Measurements from ENCODE around the gene LRRC2. TPM values are rescaled to one million over a fixed set of nuclear protein-coding genes. Genes with fewer than 3 reads are reported as not detected.

LRRC2 gene
- polyA plus RNA-seq, 1 donor = 0.72 TPM

DNA sequence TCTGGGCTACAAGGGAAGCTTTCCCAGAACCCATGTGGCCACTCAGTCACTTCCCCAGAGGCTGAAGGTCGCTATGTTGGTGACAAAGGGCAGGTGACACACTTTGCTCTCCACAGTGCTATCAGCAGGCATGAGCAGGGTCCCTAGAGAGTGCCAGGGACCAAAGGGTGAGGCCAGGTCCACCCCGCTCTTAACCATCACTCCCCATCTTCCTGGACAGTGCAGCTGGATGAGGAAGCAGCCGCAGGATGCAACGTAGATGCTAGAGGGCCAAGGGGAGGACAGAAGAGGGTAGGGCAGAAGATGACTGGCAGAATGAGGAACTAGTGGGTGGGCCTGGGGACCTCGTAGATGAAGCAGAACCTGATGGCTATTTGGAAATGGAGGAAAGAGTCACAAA lies 87.8 kb downstream of the LRRC2 start:
- Histone ChIP-seq H3K4me1 (ENCODE audit: control insufficient read depth, insufficient read depth, low read length) (peaks cover 23% of the 10 kb centered on the region), H3K27me3 (ENCODE audit: control insufficient read depth, insufficient read depth, low read length) (no peaks in the 10 kb centered on the region), H3K27ac (ENCODE audit: low read length) (no peak overlapping the region), H3K36me3 (ENCODE audit: control insufficient read depth, insufficient read depth, low read length) (no peaks in the 10 kb centered on the region), H3K9me3 (ENCODE audit: control insufficient read depth, low read depth, low read length) (no peaks in the 10 kb centered on the region), H3K4me3 (ENCODE audit: low read length) (no peak overlapping the region)
- peak in 1 of 2 donors; percentile 30 for DNase-seq
- 60% methylated on average over 1 of the region's 5 CpGs for WGBS (ENCODE audit: insufficient coverage, low lambda C conversion rate)

DNA sequence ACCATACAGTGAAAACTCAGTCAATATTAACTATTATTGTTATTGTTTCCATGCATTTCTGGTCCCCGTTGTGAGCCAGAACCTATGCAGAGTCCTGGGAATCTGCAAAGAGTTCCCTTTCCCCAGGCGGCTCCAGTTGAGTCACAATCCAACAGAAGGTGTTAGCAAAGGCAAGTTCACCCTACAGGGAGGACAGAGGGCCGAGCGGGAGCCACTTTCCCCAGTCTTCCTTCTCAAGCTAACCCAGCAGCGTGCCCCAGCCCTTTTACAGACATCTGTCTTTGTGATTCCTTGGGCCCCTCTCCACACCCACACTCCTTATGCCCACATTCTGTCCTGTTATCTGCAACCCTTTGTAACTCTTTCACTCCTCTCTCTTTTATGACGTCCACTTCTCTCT lies 88.3 kb downstream of the LRRC2 start:
- no peaks in the 10 kb centered on the region for H3K27me3 ChIP-seq (ENCODE audit: control insufficient read depth, insufficient read depth, low read length)
- H3K4me1 ChIP-seq (ENCODE audit: control insufficient read depth, insufficient read depth, low read length) = peaks cover 18% of the 10 kb centered on the region
- H3K9me3 ChIP-seq (ENCODE audit: control insufficient read depth, low read depth, low read length) = no peaks in the 10 kb centered on the region
- no peak overlapping the region for H3K4me3 ChIP-seq (ENCODE audit: low read length)
- no peak for DNase-seq
- H3K36me3 ChIP-seq (ENCODE audit: control insufficient read depth, insufficient read depth, low read length) = no peaks in the 10 kb centered on the region
- H3K27ac ChIP-seq (ENCODE audit: low read length) = no peak overlapping the region
- 53% methylated on average over 2 of the region's 6 CpGs for WGBS (ENCODE audit: insufficient coverage, low lambda C conversion rate)

DNA sequence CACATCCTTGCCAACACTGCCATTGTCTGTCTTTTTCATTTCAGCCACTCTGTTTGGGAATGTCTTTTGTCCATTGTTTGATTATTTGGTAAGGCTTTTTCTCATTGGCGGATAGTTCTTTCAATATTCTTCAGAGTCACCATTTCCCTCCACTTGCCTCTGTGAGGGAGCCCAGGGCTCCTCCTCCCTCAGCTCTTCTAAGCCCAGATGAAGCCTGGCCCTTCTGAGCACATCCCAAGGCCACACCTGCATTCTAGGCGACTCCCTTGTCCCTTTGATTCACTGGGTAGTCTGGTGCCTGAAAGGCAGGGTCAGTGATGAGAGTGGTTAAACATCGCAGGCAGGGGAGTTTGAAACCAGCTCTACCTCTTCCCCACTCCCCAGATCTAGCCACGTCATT lies 89.0 kb downstream of the LRRC2 start:
- H3K27me3 ChIP-seq (ENCODE audit: control insufficient read depth, insufficient read depth, low read length) = no peaks in the 10 kb centered on the region
- peaks cover 18% of the 10 kb centered on the region for H3K4me1 ChIP-seq (ENCODE audit: control insufficient read depth, insufficient read depth, low read length)
- H3K27ac ChIP-seq (ENCODE audit: low read length) = no peak overlapping the region
- no peaks in the 10 kb centered on the region for H3K36me3 ChIP-seq (ENCODE audit: control insufficient read depth, insufficient read depth, low read length)
- no peak overlapping the region for H3K4me3 ChIP-seq (ENCODE audit: low read length)
- DNase-seq = no peak
- H3K9me3 ChIP-seq (ENCODE audit: control insufficient read depth, low read depth, low read length) = no peaks in the 10 kb centered on the region
- WGBS (ENCODE audit: insufficient coverage, low lambda C conversion rate) = no CpG with 5 or more reads among the region's 4 CpGs

DNA sequence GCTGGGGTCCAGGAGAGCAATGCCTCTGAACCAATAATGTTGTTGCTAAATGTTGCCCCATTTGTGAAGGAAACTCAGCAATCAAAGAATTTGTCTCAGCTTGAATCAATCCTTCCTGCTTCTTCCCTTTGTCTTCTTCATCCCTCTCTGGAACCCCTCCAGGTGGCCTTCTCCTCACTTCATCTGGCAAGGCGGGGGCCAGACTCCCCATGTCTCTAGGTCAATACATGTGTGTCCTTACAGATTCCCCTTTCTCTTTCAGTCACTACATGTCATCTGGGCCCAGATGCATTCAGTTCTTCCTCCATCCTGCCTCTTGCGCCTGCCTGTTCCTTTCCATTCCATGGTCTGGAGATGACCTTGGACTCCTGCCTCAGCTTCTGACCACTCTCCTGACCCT lies 93.4 kb downstream of the LRRC2 start:
- DNase-seq = no peak
- Histone ChIP-seq H3K4me3 (ENCODE audit: low read length) (no peak overlapping the region), H3K27ac (ENCODE audit: low read length) (no peak overlapping the region), H3K27me3 (ENCODE audit: control insufficient read depth, insufficient read depth, low read length) (no peaks in the 10 kb centered on the region), H3K36me3 (ENCODE audit: control insufficient read depth, insufficient read depth, low read length) (no peaks in the 10 kb centered on the region), H3K4me1 (ENCODE audit: control insufficient read depth, insufficient read depth, low read length) (no peaks in the 10 kb centered on the region), H3K9me3 (ENCODE audit: control insufficient read depth, low read depth, low read length) (no peaks in the 10 kb centered on the region)
- 100% methylated on average over 2 of the region's 2 CpGs for WGBS (ENCODE audit: insufficient coverage, low lambda C conversion rate)

DNA sequence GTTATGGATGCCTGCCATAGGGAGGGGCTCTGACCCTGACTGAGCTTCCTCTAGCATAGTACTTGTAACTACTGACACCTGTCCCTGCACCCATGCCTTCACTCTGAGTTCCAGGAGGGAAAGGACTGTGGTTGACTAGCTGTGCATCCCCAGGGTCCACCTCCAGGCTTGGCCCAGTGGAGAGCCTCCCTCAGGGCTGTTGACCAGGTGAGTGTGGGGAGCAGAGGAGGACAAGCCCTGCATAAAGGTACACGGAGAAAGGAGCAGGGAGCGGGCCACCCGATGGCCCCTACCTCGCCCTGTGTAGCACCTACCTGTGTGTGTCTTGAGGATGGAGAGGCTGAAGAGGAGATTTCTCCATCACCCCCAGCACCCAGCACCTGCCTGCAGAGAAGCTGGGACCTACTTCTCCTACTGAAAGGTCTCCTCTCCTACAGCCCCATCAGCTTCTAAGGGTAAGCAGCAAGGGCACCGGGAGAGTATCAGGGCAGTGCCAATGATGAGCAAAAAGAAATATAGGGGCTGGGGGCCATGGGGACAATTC lies 94.7 kb downstream of the LRRC2 start:
- H3K27me3 ChIP-seq (ENCODE audit: control insufficient read depth, insufficient read depth, low read length) = peaks cover under 1% of the 10 kb centered on the region
- no peaks in the 10 kb centered on the region for H3K9me3 ChIP-seq (ENCODE audit: control insufficient read depth, low read depth, low read length)
- H3K4me3 ChIP-seq (ENCODE audit: low read length) = no peak overlapping the region
- H3K27ac ChIP-seq (ENCODE audit: low read length) = no peak overlapping the region
- H3K36me3 ChIP-seq (ENCODE audit: control insufficient read depth, insufficient read depth, low read length) = no peaks in the 10 kb centered on the region
- no peaks in the 10 kb centered on the region for H3K4me1 ChIP-seq (ENCODE audit: control insufficient read depth, insufficient read depth, low read length)
- no peak for DNase-seq
- no CpG with 5 or more reads among the region's 5 CpGs for WGBS (ENCODE audit: insufficient coverage, low lambda C conversion rate)

DNA sequence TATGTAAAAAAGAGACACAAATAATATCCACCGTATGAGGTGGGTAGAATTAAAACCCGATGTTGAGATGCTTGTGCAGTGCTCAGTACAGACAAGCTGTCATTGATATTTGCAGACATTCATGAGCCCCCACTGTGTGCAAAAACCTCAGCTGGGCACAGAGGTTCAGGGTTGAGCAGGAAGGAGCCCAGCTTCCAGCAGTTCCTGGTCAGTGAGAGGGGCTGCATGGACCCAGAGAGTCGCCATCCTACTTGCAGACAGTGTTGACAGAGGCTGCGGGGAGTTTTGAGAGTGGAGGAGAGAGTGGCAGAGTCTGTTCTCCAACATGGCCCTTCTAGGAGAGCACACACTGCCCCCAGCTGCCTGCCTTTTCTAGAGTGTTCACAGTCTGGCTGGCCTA lies 95.3 kb downstream of the LRRC2 start:
- peaks cover 5% of the 10 kb centered on the region for H3K27me3 ChIP-seq (ENCODE audit: control insufficient read depth, insufficient read depth, low read length)
- no peak overlapping the region for H3K27ac ChIP-seq (ENCODE audit: low read length)
- no CpG with 5 or more reads among the region's 4 CpGs for WGBS (ENCODE audit: insufficient coverage, low lambda C conversion rate)
- DNase-seq = no peak
- H3K4me1 ChIP-seq (ENCODE audit: control insufficient read depth, insufficient read depth, low read length) = no peaks in the 10 kb centered on the region
- H3K4me3 ChIP-seq (ENCODE audit: low read length) = no peak overlapping the region
- no peaks in the 10 kb centered on the region for H3K36me3 ChIP-seq (ENCODE audit: control insufficient read depth, insufficient read depth, low read length)
- H3K9me3 ChIP-seq (ENCODE audit: control insufficient read depth, low read depth, low read length) = no peaks in the 10 kb centered on the region

DNA sequence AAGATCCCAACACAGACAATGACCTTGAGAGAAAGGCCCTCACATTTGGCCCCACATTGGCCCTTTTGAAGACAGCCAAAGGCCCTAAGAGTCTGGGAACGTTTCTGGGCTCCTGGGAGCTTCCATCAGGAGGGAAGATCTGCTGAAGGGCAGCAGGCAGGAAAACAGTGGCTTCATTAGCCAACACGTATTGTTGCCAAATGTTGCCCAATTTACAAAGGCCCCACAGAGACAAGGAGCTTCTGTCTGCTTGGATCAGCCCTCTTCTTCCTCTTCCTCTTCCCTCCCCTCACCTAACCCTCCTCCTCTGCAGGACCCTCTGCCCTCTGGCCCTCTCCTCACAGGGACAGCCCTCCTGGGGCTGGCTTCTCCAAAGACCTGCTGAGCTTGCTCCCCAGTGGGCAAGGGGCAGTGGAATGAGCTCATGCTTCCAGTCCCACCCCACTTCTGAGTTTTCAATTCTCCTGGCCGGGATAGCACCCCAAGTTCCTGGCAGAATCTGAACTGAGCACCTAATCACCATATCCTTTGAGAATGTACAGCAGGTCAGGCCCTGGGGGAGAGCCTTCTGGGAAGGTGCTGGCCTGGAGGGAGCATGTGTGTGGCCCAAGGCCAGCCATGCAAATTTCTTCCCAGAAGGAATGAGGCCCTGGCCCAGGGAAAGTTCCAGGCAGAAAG lies 96.3 kb downstream of the LRRC2 start:
- Histone ChIP-seq H3K27ac (ENCODE audit: low read length) (no peak overlapping the region), H3K4me1 (ENCODE audit: control insufficient read depth, insufficient read depth, low read length) (no peaks in the 10 kb centered on the region), H3K36me3 (ENCODE audit: control insufficient read depth, insufficient read depth, low read length) (no peaks in the 10 kb centered on the region), H3K4me3 (ENCODE audit: low read length) (no peak overlapping the region), H3K9me3 (ENCODE audit: control insufficient read depth, low read depth, low read length) (no peaks in the 10 kb centered on the region), H3K27me3 (ENCODE audit: control insufficient read depth, insufficient read depth, low read length) (peaks cover 14% of the 10 kb centered on the region)
- no CpG with 5 or more reads among the region's 3 CpGs for WGBS (ENCODE audit: insufficient coverage, low lambda C conversion rate)
- DNase-seq = no peak

DNA sequence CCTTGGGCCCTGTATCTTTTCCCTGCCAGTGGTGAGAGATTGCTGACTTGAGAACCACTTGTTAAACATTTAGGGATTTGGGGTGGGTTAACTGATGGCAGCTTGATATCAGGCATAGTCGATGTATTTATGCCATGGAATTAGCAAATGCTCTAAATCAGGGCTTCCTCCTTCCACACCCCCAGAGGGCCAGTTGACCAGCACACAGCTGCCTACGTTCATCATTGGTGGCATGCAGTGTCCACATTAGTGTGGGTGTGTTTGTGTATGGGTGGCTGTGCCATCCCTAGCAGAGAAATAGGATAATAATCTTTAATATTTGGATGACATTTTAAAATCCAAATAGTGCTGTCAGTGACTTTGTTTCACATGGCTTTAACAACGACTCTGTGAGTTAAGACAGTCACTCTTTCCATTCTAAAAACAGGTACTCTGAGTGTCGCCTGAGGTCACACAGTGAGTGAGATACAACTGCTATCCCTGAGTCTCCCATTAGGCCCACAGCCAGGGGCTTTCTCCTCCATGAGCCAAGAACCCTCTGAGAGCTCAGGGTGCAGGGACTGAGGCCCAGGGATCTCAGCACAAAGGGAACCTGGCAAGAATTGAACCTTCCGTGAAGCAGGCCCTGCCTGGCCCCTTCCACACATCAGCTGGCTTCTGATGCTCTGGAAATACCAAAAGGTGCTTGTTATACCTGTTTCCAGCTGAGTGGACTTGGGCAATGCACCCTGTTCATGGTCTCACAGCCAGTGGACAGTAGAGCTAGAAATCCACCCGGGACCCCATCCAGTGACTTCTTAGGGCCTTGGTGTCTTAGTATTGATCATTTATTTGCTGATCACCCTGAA lies 97.1 kb downstream of the LRRC2 start:
- no peaks in the 10 kb centered on the region for H3K4me1 ChIP-seq (ENCODE audit: control insufficient read depth, insufficient read depth, low read length)
- no peaks in the 10 kb centered on the region for H3K36me3 ChIP-seq (ENCODE audit: control insufficient read depth, insufficient read depth, low read length)
- H3K27ac ChIP-seq (ENCODE audit: low read length) = no peak overlapping the region
- no CpG with 5 or more reads among the region's 6 CpGs for WGBS (ENCODE audit: insufficient coverage, low lambda C conversion rate)
- DNase-seq = no peak
- H3K4me3 ChIP-seq (ENCODE audit: low read length) = no peak overlapping the region
- no peaks in the 10 kb centered on the region for H3K9me3 ChIP-seq (ENCODE audit: control insufficient read depth, low read depth, low read length)
- H3K27me3 ChIP-seq (ENCODE audit: control insufficient read depth, insufficient read depth, low read length) = peaks cover 23% of the 10 kb centered on the region

DNA sequence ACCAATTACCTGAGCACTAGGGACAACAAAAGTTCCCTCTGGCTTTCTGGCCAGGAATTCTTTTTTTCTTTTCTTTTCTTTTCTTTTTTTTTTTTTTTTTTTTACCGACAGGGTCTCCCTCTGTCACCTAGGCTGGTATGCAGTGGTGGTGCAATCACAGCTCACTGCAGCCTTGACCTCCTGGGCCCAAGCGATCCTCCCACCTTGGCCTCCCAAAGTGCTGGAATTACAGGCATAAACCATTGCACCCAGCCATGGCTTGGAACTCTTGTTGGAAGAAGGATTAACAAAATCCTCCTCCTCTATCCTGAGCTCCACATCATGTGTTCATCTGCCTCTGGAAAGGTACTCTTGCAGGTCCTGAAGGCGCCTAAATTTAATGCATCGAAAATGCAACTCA lies 98.5 kb downstream of the LRRC2 start:
- WGBS (ENCODE audit: insufficient coverage, low lambda C conversion rate) = 80% methylated on average over 1 of the region's 4 CpGs
- Histone ChIP-seq H3K4me3 (ENCODE audit: low read length) (no peak overlapping the region), H3K27ac (ENCODE audit: low read length) (no peak overlapping the region), H3K36me3 (ENCODE audit: control insufficient read depth, insufficient read depth, low read length) (no peaks in the 10 kb centered on the region), H3K4me1 (ENCODE audit: control insufficient read depth, insufficient read depth, low read length) (no peaks in the 10 kb centered on the region), H3K27me3 (ENCODE audit: control insufficient read depth, insufficient read depth, low read length) (peaks cover 37% of the 10 kb centered on the region), H3K9me3 (ENCODE audit: control insufficient read depth, low read depth, low read length) (no peaks in the 10 kb centered on the region)
- DNase-seq = no peak

DNA sequence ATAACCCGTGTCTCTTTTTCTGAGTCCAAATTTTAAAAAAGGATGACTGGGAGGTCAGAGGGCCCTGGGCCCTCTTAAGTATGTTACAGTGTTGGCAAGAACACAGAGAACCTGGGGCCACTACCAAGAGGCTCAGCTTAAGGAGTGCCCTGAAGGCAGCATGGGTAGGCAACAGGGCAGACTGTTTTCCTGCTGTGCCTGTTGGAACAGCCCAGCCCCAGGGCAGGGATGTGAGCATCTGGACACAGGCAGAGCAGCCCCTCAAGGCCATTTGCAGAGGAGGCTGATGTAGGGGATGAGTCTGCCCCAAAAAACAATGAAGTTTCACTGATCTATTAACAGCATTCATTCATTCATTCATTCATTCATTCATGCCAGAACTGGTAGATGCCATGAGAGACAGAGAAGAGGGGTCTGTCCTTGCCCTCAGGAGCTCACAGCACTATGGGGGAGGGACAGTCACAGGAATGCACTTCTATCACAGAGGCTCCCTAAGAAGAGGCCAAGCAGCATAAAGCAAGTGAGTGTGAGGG lies 99.2 kb downstream of the LRRC2 start:
- WGBS (ENCODE audit: insufficient coverage, low lambda C conversion rate) = no CpG with 5 or more reads among the region's 1 CpG
- no peak overlapping the region for H3K27ac ChIP-seq (ENCODE audit: low read length)
- peaks cover 2% of the 10 kb centered on the region for H3K4me1 ChIP-seq (ENCODE audit: control insufficient read depth, insufficient read depth, low read length)

More for the DNA sequence above, 99.2 kb downstream of the LRRC2 start:
- no peak overlapping the region for H3K4me3 ChIP-seq (ENCODE audit: low read length)
- no peak for DNase-seq
- H3K36me3 ChIP-seq (ENCODE audit: control insufficient read depth, insufficient read depth, low read length) = no peaks in the 10 kb centered on the region
- H3K27me3 ChIP-seq (ENCODE audit: control insufficient read depth, insufficient read depth, low read length) = peaks cover 38% of the 10 kb centered on the region
- no peaks in the 10 kb centered on the region for H3K9me3 ChIP-seq (ENCODE audit: control insufficient read depth, low read depth, low read length)

Data from large intestine (tissue), 3 donors.